ENCODE measurements around the gene UGT1A7. TPM values are rescaled to one million over a fixed set of nuclear protein-coding genes. Genes with fewer than 3 reads are reported as not detected.

UGT1A7 gene
- total RNA-seq, 6 experiments from 2014 or later, result 1.3 to 6.9 (median 4.6) TPM

DNA sequence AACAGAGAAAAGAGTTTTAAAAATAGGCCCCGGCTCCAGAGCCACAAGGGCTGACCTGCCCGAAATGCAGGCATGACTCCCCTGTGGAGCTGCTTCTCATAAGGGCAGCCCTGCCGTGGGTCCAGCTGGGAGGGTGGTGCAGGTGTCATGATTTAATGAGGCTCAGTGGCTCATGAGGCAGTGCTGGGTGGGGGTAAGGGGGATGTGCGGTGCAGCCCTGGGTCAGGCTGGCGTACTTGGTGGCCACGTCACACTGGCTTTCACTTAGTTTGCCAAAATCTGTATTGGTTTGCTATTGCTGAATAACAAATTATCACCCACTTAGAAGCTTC lies 139.0 kb downstream of the UGT1A7 start:
- Histone ChIP-seq H3K36me3 (no peaks in the 10 kb centered on the region), H3K27me3 (no peaks in the 10 kb centered on the region), H3K27ac (no peak overlapping the region), H3K4me3 (no peak overlapping the region), H3K4me1 (peaks cover 0 to 35% (median 7%) of the 10 kb centered on the region in 4 donors), H3K9me3 (no peaks in the 10 kb centered on the region)
- WGBS (ENCODE audit: insufficient coverage, low coverage, low lambda C conversion rate, missing lambda C conversion rate), result 68% methylated on average over 4 of the region's 6 CpGs
- intact Hi-C loops (cut with DNase I), result no loop called here
- DNase-seq, result peak in 1 of 3 donors; percentile 18
- TF ChIP-seq POLR2A (IDR thresholded peaks at IDR 0.05), result no peak
- no peak for TF ChIP-seq CTCF (IDR thresholded peaks at IDR 0.05)
- no peak for ATAC-seq

GRCh38 chr2:233821196-233821595 lies 139.5 kb downstream of the UGT1A7 start:
- WGBS (ENCODE audit: insufficient coverage, low coverage, low lambda C conversion rate, missing lambda C conversion rate), result 81% methylated on average over 2 of the region's 3 CpGs
- peaks cover 0 to 35% (median 7%) of the 10 kb centered on the region in 4 donors for H3K4me1 ChIP-seq
- TF ChIP-seq POLR2A (IDR thresholded peaks at IDR 0.05), result no peak
- TF ChIP-seq CTCF (IDR thresholded peaks at IDR 0.05), result no peak
- H3K36me3 ChIP-seq, result no peaks in the 10 kb centered on the region
- intact Hi-C loops (cut with DNase I), result no loop called here
- ATAC-seq (no peak), DNase-seq (peak in 1 of 3 donors; percentile 17)
- H3K27ac ChIP-seq, result peak overlapping the region in 1 of 3 donors; percentile 60
- H3K27me3 ChIP-seq, result no peaks in the 10 kb centered on the region
- H3K4me3 ChIP-seq, result no peak overlapping the region
- H3K9me3 ChIP-seq, result no peaks in the 10 kb centered on the region

DNA sequence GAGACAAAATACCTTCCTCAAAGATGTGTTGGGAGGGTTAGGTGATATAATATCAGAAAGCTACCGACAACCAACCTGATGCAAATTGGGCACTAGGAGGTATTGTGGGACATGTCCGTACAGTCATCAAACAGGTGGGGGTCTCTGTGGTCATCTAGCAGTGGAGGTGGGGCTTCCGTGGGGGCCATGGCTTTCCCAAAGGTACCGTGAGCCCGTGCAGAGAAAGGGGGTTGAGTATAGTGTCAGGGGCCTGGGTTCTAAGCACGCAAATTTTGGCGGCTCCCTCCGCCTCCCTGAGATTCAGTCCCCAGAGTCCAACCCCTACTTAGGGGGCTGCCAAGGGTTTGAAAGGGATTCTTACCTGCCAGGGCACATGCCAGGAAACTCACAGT lies 140.0 kb downstream of the UGT1A7 start:
- Histone ChIP-seq H3K4me1 (peaks cover 0 to 35% (median 7%) of the 10 kb centered on the region in 4 donors), H3K9me3 (no peaks in the 10 kb centered on the region), H3K27me3 (no peaks in the 10 kb centered on the region), H3K4me3 (no peak overlapping the region), H3K36me3 (no peaks in the 10 kb centered on the region), H3K27ac (peak overlapping the region in 1 of 3 donors; percentile 60)
- intact Hi-C loops (cut with DNase I), result no loop called here
- TF ChIP-seq POLR2A (IDR thresholded peaks at IDR 0.05), result no peak
- no peak for TF ChIP-seq CTCF (IDR thresholded peaks at IDR 0.05)
- ATAC-seq (no peak), DNase-seq (no peak)
- 19% methylated on average over 4 of the region's 8 CpGs for WGBS (ENCODE audit: insufficient coverage, low coverage, low lambda C conversion rate, missing lambda C conversion rate)

- no peak for TF ChIP-seq POLR2A (IDR thresholded peaks at IDR 0.05)
- TF ChIP-seq CTCF (IDR thresholded peaks at IDR 0.05), result no peak
- peaks cover 0 to 35% (median 7%) of the 10 kb centered on the region in 4 donors for H3K4me1 ChIP-seq
- peak overlapping the region in 1 of 3 donors; percentile 60 for H3K27ac ChIP-seq
- 31% methylated on average over 3 of the region's 21 CpGs for WGBS (ENCODE audit: insufficient coverage, low coverage, low lambda C conversion rate, missing lambda C conversion rate)
- no peaks in the 10 kb centered on the region for H3K27me3 ChIP-seq
- no peaks in the 10 kb centered on the region for H3K9me3 ChIP-seq
- H3K36me3 ChIP-seq, result no peaks in the 10 kb centered on the region
- ATAC-seq (peak; percentile 49 to 65 (median 62)), DNase-seq (peak in 2 of 3 donors; percentile 81 to 85)
- peak overlapping the region in 1 of 3 donors; percentile 4 for H3K4me3 ChIP-seq
- intact Hi-C loops (cut with DNase I), result no loop called here
Observed at GRCh38 chr2:233822101-233822771, 140.5 kb downstream of the UGT1A7 start.

Other genes starting within 250 kb of the UGT1A7 start
- gene USP40, start 115.1 kb upstream of the UGT1A7 start, total RNA-seq, result 10 to 100 TPM; 19.9 to 38.8 (median 27.0) TPM
- 1 to 10 TPM in 3 of 6 experiments, under 1 TPM in 3; 0.51 to 3.8 (median 1.7) TPM for gene UGT1A8, start 64.3 kb upstream of the UGT1A7 start, total RNA-seq
- under 1 TPM in 1 of 6 experiments, not detected in 5; 0.11 TPM for gene UGT1A10, start 45.5 kb upstream of the UGT1A7 start, total RNA-seq
- gene UGT1A9, start 10.0 kb upstream of the UGT1A7 start, total RNA-seq, result 100 to 1,000 TPM in 4 of 6 experiments, 10 to 100 TPM in 2; 91.6 to 365 (median 108) TPM
- gene UGT1A6, start 11.0 kb downstream of the UGT1A7 start, total RNA-seq, result 100 to 1,000 TPM in 4 of 6 experiments, 10 to 100 TPM in 2; 79.4 to 315 (median 139) TPM
- 10 to 100 TPM in 1 of 6 experiments, 1 to 10 TPM in 5; 1.3 to 10.0 (median 3.8) TPM for gene UGT1A5, start 31.0 kb downstream of the UGT1A7 start, total RNA-seq
- 1,000 to 10,000 TPM in 1 of 6 experiments, 100 to 1,000 TPM in 4, 10 to 100 TPM in 1; 98.7 to 1,011 (median 214) TPM for gene UGT1A4, start 36.8 kb downstream of the UGT1A7 start, total RNA-seq
- 100 to 1,000 TPM in 1 of 6 experiments, 10 to 100 TPM in 5; 12.9 to 125 (median 22.0) TPM for gene UGT1A3, start 47.1 kb downstream of the UGT1A7 start, total RNA-seq
- 1,000 to 10,000 TPM in 1 of 6 experiments, 100 to 1,000 TPM in 4, 10 to 100 TPM in 1; 97.5 to 1,279 (median 171) TPM for gene UGT1A1, start 78.4 kb downstream of the UGT1A7 start, total RNA-seq
- 1 to 10 TPM in 4 of 6 experiments, under 1 TPM in 2; 0.49 to 7.6 (median 2.0) TPM for gene MROH2A, start 96.4 kb downstream of the UGT1A7 start, total RNA-seq
- 1 to 10 TPM in 3 of 6 experiments, under 1 TPM in 3; 0.27 to 2.5 (median 0.89) TPM for gene HJURP, start 172.6 kb downstream of the UGT1A7 start, total RNA-seq
- 10 to 100 TPM; 23.9 to 99.5 (median 48.6) TPM for gene TRPM8, start 235.5 kb downstream of the UGT1A7 start, total RNA-seq

All from right lobe of liver (tissue), 6 donors.